GM19239 (cell line): ENCODE results near the gene GDPD5.

Experiments used
- DNase-seq: peaks from one replicate; pipeline ENCODE4 v3.0.0; 2011; ENCODE audit warnings: low spot score; ENCODE audit not compliant: insufficient read length
- FAIRE-seq: peaks from 2 replicates; lab custom pipeline; 2011; peaks lifted over from hg19 to GRCh38; lab: Jason Lieb, UNC

The GDPD5 gene

DNA sequence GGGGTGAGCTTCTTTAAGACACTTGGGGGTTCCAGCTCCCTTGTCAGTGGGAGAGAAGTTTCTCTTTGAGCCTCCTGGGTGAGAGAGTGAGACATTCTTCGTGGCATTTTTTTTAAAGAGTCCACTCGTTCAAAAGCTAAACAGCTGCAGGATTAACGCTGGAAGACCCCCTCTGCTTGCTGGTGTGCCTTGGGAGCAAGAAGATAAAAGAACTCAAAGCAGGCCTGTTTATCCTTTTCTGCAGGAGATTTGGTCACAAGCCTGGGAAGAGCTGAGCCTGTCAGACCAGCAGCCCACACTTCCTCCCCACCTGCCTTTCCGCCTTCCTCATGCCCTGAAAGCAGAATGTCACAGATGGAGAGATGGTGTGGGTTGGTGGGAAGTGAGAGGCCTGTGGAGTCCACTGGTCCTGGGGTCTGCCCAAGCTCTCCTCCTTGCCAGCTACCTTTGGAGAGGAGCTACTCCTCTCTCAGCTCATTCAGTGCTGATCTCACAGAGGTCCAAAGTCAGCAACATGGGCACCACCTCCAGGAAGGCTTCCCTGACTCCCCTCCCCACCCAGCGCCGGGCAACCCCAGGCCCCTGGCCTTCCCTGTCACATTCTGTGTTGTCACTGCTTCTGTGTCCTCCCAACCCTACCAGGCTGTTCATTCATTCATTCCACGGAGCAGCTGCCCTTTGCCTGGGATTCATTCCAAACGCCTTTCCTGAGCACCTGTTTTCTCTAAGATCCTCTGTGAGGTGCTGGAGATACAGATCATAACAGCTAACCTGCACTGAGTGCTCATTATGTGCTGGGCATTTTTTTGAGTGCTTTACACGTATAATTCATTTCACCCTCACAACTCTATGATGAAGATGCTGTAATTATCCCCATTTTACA, 6.7 kb downstream of the GDPD5 start:
- no peak for DNase-seq

GRCh38 chr11:75518204-75518549, 7.6 kb downstream of the GDPD5 start:
- DNase-seq = no peak
- FAIRE-seq = no peak

More for the DNA sequence above, 6.7 kb downstream of the GDPD5 start:
- no peak for FAIRE-seq

DNA sequence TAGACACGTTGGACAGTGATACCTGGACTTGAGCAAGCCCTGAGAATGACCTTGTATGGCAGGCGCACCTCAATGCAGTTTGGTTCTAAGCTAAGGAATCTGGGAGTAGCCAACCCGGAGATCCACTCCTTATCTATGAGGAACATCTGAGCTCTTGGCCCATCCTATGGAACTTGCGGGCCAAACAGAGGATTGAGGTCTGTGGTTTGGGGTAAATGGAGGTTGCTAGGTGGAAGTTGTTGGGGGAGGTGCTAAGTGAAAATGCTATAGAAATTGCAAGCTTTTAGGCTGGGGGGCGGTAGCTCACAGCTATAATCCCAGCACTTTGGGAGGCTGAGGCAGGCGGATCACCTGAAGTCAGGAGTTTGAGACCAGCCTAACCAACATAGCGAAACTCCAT, 8.9 kb downstream of the GDPD5 start:
- no peak for DNase-seq

GRCh38 chr11:75516140-75516539, 9.6 kb downstream of the GDPD5 start:
- FAIRE-seq (no peak), DNase-seq (no peak)

More for the DNA sequence above, 8.9 kb downstream of the GDPD5 start:
- no peak for FAIRE-seq

- DNase-seq (no peak), FAIRE-seq (no peak)
Observed at GRCh38 chr11:75514596-75514995, 11.1 kb downstream of the GDPD5 start.

DNA sequence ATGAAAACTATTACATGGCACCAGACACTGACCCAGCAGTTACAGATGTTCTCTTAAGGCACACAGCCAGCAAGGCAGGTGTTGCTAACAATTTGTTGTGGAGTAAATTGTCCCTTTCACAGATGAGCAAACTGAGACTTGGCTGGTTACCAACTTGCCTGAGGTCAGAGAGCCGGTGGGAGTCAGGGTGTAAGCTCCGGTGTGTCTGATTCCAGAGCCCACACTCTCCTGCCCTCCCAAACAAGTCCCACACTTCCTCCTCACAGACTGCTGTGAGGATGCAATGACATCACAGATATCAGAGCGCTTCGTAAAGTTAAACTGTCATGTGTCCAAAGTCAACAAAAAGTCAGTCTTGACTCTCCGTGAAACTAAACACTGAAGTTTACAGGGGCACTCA, 12.5 kb downstream of the GDPD5 start:
- no peak for DNase-seq

DNA sequence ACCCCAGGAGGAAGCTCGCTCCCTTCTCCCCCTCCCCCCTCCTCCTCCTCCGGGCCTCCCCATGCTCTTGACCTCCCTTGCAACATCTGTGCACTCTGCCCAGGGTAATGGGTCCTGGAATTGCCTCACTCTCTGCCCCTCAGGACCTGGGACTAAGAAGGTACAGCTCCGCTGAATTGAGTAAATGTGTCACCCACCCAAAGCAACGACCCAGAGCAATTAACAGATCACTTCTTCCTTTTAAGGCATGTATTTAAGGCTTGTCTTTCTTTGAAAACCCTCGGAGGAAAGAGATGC, 15.1 kb downstream of the GDPD5 start:
- DNase-seq (no peak), FAIRE-seq (no peak)

More for the DNA sequence above, 12.5 kb downstream of the GDPD5 start:
- no peak for FAIRE-seq

GRCh38 chr11:75510004-75510722, 15.6 kb downstream of the GDPD5 start:
- DNase-seq (no peak), FAIRE-seq (no peak)

GRCh38 chr11:75509020-75509720, 16.6 kb downstream of the GDPD5 start:
- no peak for DNase-seq
- no peak for FAIRE-seq

DNA sequence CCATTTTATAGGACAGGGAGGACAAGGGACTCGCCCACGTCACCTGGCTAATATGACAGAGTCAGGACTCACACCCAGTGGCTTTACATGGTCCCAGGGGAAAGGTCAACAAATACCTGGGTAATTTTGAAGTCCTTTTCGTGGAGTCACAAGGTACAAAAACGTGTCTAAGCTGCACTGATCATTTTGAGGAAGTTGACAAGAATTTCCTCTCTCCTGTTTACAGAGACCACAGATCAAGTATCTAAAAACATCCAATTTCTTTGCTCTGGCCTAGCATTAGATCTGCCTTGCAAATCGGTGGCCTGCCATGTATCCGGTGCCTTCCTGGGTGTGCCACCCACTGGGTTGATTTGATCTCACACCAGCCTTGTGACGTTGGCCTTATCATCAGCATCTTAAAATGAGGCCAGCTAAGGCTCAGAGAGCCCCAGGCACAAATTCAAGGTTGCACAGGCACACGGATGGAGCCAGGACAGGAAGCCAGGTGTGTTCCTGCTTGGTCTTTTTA, 17.6 kb downstream of the GDPD5 start:
- no peak for FAIRE-seq

GRCh38 chr11:75507571-75507970, 18.2 kb downstream of the GDPD5 start:
- FAIRE-seq (no peak), DNase-seq (no peak)

More for the DNA sequence above, 17.6 kb downstream of the GDPD5 start:
- DNase-seq = no peak

DNA sequence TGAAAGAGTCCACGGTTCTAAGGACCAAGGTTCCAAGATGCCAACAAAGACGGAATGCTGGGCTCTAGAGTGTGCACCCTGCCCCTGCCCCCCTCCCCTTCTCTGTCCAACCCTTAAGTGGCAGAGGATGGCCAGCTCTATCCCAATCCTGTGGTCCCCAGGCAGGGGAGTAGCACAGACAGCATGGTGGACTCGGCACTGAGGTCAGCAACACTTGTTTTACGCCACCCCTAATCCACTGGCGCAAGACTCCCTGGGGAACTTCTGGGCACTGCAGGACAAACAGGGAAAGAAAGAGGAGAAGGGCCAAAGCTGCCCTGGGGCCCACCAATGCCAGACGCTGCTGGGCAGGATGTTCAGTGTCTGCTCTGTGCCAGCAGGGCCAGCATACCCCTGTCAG, 18.9 kb downstream of the GDPD5 start:
- no peak for DNase-seq
- FAIRE-seq = no peak

DNA sequence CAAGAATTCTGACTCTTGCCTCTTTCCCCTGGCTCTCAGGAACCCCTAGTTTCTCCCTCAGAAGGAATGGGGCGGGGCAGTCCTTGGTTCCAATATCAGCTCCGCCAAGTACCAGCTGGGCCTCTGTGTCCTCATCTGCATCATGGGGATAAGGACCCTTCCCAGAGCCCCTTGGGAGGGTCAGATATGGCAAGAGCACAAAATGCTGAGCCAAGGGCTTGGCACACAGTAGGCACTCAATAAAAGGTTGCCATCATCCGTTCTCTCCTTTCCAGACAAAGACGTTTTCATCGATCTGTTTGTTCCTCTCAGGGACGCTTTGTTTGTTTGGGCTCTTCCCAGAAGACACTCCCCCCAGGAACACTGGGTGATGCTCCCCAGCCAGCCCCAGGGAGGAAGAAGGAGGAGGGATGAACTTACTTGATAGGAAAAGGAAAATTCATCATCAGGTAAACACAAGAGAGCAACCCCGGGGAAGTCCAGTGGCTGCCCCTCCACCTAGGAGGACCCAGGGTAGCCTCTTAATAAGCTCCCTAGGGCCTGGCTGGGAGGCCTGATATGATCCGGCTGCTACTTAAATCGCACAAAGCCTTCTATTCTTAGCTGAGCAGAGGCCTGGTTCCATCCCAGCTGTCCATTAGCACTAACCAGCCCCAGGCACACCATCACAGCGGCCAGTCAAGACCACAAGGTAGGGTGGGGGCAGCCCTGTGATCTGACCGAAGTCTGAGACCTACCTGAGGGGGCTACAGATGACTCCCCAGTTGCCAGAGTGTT, 19.6 kb downstream of the GDPD5 start:
- FAIRE-seq = no peak
- no peak for DNase-seq

- FAIRE-seq (no peak), DNase-seq (no peak)
Observed at GRCh38 chr11:75504501-75504900, 21.2 kb downstream of the GDPD5 start.

DNA sequence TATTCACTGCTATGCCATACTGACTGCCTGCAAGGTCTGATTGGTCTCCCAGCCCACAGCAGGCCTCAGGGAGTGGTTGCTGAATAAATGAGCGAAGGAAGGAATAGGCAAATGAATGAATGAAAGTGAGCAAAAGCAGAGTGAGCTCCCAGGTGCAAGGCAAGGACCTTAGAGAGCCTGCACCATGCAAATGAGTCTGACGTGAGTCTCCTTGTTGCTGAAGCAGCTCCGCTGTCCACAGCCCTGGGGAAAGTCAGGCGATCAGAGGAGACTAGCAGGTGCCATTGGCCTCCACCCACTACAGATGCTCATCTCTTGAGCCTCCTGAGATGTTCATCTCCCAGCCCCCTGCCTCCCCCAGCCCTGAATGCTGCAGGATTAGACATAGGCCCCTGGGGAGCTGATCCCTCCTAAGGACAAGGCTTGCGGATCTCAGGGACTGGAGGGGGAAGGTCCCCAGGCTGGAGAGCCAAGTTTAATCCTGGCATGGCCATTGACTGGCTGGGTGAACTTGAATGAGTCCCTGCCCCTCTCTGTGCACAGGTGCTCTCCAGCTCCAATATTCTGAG, 22.1 kb downstream of the GDPD5 start:
- no peak for DNase-seq
- FAIRE-seq = peak; percentile 56

DNA sequence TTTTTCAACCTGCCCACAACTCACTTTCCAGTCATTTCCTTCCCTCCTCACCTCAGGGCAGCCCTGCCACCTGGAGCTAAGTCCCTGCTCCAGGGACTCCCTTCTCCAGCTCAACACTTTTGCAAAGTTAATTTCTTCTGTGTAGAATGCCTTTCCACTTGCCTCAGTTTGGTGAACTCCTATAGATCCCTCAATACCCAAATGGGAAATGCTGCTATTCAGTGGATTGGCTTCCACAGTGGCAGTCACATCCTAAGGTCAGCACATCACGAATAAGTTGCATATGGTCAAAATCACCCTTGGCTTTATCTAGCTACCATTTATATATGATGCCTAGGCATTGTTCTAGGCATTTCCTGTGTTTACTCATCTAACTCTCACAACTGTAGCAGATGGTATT, 23.6 kb downstream of the GDPD5 start:
- no peak for FAIRE-seq
- DNase-seq = no peak

GRCh38 chr11:75500742-75501141, 25.0 kb downstream of the GDPD5 start:
- FAIRE-seq (no peak), DNase-seq (no peak)

DNA sequence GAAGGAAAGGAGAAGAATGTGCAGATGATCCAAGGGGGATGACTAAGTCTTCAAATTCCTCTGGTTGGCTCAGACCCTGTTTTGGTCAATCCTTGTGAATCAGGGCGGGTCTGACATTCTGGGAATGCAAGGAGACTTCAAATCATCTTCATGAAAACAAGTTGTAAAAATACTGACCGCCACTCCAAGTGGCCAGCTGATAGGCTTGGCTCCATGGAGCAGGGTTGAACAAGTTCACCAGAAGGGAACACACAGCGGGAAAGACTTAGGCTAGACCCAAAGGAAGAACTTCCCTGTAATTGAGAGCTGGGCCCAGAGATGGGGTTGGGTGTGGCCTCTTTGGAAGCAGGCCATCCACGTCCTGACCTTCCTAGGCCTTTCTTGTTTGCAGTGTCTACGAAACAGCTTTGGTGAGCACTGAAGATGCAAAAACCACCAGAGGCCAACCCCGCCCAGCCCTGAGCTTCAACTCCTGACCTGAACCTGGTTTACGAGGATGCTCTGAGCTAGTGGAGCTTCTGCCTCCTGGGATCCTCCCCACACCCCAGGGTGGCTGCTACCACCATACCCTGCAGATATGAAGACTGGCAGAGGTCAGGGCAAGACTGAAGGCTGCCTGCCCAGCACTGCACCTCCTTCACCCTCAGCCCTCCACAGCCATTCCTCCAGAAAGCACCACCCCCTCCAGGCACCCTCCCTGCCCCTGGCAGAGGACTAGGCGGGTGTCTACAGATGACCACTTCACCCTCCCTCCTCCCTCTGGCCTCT, 26.1 kb downstream of the GDPD5 start:
- FAIRE-seq = no peak
- DNase-seq = no peak
